Measurements from ENCODE around the gene EEF2KMT. TPM values are rescaled to one million over a fixed set of nuclear protein-coding genes. Genes with fewer than 3 reads are reported as not detected.
"Not testable (repeated sequence)": the region's sequence is repeated elsewhere in the genome, so short reads cannot be mapped to it uniquely, and the experiment has no call there.

The EEF2KMT gene
- total RNA-seq, 1 donor, result 10.0 TPM

GRCh38 chr16:5096437-5097060, 1.0 kb downstream of the EEF2KMT start:
- DNase-seq (ENCODE audit: low read depth in 2 of 3, low spot score in 2 of 3), result not testable (repeated sequence)

DNA sequence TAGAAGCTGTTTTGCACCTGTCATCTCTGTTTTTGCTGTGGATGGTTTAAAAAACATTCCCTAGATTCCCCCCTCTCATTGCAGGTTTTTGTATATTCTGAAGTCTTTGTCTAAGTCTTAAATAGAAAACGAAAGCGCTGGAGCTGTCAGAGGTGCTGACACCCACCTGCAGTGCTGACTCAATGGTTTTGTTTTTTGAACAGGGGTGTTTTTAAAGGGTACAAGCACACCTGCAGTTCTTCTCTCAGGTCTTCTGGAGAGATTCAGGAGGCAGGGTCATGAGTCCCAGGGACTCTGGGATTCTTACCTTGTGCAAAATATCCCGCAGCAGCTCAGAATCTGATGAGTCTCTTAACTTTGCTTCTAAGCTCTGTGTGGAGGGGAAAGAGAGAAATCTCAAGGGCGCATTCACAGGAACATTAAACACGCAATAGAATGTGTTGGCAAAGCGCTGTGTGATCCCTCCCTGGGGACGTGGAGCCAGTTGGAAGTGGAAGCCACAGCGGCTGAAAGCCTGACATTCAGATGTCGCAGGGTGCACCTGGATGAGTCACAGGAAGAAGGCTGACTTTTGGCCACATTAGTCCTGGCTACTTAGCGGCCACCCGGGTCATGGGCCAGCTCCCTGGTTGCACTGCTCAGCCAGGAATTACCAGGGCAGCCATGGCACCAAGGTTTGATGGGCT, 2.3 kb downstream of the EEF2KMT start:
- not testable (repeated sequence) for DNase-seq (ENCODE audit: low read depth in 2 of 3, low spot score in 2 of 3)

DNA sequence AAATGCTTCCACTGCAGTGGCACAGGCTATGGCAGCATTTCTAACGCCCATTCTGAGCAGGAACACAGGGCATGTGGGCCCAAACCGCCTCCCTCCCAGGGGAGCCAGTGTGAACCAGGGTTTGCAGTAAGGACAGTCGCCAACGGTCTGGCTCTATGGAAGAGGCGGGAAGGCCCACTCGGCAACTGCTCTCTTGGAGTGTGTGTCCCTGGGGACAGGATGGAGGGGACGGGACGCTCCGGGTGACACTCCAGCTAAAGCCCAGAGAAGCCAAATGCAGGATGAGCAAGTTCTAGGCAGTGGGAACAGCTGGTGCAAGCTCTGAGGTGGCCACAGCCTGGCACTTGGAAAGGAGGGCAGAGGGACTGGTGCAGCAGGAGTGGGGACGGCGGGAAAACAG, 3.8 kb downstream of the EEF2KMT start:
- not testable (repeated sequence) for DNase-seq (ENCODE audit: low read depth in 2 of 3, low spot score in 2 of 3)

DNA sequence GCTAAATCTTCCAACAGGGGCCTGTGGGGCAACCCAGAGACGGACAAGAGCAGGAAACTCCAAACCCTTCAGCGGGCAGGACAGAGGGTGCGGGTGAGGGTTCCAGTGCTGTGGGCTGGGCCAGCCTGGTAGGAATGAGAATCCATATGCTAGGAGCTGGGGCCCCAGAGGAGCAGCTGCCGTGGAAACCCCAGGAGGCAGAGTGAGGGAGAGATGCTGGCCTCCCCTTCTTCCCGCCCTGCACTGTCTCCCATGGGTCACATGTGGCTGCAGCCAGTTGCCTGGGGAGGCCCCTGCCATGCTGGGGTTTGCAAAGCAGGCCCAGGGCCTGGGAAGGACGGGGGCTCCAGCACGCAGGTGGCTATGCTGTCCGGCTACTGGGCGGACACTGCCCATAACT, 4.5 kb downstream of the EEF2KMT start:
- not testable (repeated sequence) for DNase-seq (ENCODE audit: low read depth in 2 of 3, low spot score in 2 of 3)

DNA sequence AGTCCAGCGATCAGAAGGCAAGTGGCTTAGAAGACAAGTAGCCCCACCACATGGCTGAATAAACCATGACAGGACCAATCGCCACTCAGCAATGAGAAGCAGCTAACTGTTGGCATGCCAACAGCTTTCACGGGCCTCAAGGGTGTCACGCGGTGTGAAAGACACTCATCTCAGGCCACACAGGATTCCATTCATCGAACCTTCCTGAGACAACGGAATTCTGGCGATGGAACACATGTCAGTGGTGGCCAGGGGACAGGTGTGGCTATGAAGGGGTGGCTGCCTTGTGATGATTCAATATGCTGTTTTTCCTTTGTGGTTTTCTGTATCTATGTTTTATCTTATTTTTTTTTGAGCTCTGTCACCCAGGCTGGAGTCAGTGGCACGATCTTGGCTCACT, 7.0 kb downstream of the EEF2KMT start:
- not testable (repeated sequence) for DNase-seq (ENCODE audit: low read depth in 2 of 3, low spot score in 2 of 3)

- not testable (repeated sequence) for DNase-seq (ENCODE audit: low read depth in 2 of 3, low spot score in 2 of 3)
These were observed 7.6 kb downstream of the EEF2KMT start for GRCh38 chr16:5089911-5090555.

GRCh38 chr16:5088936-5089335, 8.7 kb downstream of the EEF2KMT start:
- not testable (repeated sequence) for DNase-seq (ENCODE audit: low read depth in 2 of 3, low spot score in 2 of 3)

DNA sequence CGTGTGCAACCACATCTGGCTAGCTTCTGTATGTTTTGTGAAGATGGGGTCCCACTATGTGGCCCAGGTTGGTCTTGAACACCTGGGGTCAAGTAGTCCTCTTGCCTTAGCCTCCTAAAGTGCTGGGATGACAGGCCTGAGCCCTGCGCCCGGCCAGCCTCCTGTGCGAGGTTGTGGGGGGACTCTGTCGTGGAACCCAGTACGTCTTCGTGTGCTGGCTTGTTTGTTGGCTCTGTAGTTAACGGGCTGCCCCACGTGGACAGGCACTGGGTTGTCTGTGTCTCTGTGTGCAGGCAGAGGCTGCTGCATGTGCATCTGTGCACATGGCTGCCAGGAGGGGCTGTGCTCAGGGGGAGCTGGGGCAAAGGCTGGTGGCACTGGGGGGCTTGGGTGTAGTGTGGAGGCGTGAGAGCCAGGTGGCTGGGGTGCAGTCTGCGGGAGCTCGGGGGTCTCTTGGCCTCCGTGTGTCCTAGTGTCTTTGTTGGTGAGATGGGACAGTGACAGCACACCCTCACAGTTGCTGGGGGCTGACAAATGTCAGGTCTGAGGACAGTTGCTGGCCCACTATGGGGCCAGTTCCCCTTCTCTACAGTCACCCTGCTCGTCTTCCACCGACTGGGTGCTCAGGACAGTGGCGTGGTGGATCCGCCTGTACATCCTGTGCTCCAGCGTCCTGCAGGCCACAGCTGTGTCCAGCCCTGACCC, 9.4 kb downstream of the EEF2KMT start:
- not testable (repeated sequence) for DNase-seq (ENCODE audit: low read depth in 2 of 3, low spot score in 2 of 3)

DNA sequence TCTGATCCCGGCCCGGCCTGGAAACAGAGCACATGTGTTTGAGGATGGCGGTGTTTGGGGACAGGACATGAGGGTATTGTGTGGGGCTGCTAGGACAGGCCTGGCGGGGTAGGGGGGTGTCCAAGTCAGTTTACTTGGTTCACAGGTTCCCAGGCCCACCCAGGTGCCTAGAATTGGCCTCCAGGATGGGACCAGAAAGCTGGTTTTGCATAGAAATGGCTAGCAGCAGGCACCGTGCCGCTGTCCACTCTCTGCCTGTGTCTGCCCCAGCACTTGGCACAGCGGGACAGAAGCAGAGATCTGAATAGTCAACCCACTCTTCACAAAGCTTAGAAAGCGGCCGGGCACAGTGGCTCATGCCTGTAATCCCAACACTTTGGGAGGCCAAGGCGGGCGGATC, 11.9 kb downstream of the EEF2KMT start:
- DNase-seq (ENCODE audit: low read depth in 2 of 3, low spot score in 2 of 3), result not testable (repeated sequence)

- peak in 1 of 3 donors; percentile 50 for DNase-seq (ENCODE audit: low read depth in 2 of 3, low spot score in 2 of 3)
These were observed 12.8 kb downstream of the EEF2KMT start for GRCh38 chr16:5084802-5085201.

DNA sequence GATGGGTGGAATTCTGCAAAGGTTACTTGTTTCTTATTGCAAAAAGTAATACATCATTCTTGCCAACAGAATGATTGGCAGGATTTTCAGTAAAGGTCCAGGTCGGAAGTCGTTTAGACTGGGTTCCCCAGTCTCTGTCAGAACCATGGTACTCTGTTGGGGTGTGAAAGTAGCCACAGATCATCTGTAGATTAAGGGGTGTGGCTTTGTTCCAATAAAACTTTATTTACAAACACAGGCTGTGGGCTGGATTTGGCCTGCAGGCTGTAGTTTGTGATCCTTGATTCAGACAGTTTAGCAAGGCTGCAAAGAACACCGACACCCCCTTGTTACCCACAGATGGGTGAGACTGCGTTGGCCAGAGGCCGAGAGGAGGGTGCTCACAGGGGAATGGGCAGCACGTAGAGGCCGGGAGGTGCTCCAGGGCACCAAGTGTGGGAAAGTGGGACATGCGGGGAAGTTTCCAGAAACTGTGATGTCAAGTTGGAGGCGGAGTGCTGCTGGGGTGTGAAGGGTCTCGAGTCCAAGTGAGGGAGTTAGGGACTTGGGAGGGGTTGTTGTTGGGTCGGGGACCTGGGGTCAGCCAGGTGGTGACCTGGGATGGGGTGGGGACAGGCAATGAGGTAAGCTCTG, 13.4 kb downstream of the EEF2KMT start:
- DNase-seq (ENCODE audit: low read depth in 2 of 3, low spot score in 2 of 3), result not testable (repeated sequence)

DNA sequence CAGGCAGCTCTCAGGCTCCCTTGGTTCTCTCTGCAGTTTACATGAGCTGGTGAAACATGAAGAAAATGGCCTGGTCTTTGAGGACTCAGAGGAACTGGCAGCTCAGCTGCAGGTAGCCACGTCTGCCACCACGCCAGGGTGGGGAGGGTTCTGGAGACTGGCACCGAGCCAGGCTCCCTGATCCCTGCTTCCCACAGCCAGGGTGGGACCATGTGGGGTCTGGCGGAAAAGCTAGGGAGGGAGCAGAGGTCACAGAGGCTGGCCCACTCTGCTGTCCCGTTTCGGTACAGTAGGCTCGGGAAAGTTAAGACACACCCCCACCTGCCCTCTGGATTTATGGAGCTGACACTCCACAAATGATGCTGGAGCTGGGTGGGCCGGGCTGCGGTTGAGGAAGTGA, 13.9 kb downstream of the EEF2KMT start:
- not testable (repeated sequence) for DNase-seq (ENCODE audit: low read depth in 2 of 3, low spot score in 2 of 3)

GRCh38 chr16:5080996-5081395, 16.6 kb downstream of the EEF2KMT start:
- DNase-seq (ENCODE audit: low read depth in 2 of 3, low spot score in 2 of 3), result not testable (repeated sequence)

DNA sequence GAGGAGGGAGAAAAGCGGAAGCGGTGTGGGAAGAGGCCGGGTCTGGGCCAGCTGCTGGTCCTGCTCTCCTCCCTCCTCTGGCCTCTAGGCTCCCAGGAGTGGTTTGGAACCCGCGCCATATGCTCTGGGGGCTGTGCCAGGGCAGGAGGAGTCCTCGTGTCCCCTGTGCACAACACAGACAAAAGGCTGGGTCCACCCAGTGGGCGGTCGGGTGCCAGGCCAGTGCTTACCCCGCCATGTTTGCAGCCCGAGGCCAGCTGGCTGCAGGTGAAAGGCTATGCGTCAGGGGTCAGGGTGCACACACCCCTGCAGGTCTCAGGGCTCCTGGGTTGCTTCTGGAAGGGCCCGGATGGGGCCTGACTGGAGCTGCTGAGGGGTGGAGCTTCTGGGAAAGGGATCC, 17.1 kb downstream of the EEF2KMT start:
- not testable (repeated sequence) for DNase-seq (ENCODE audit: low read depth in 2 of 3, low spot score in 2 of 3)

GRCh38 chr16:5078626-5079025, 19.0 kb downstream of the EEF2KMT start:
- no peak for DNase-seq (ENCODE audit: low read depth in 2 of 3, low spot score in 2 of 3)

- DNase-seq (ENCODE audit: low read depth in 2 of 3, low spot score in 2 of 3), result no peak
These were observed 20.3 kb downstream of the EEF2KMT start for GRCh38 chr16:5077304-5077703.

GRCh38 chr16:5075637-5076036, 22.0 kb downstream of the EEF2KMT start:
- no peak for DNase-seq (ENCODE audit: low read depth in 2 of 3, low spot score in 2 of 3)

DNA sequence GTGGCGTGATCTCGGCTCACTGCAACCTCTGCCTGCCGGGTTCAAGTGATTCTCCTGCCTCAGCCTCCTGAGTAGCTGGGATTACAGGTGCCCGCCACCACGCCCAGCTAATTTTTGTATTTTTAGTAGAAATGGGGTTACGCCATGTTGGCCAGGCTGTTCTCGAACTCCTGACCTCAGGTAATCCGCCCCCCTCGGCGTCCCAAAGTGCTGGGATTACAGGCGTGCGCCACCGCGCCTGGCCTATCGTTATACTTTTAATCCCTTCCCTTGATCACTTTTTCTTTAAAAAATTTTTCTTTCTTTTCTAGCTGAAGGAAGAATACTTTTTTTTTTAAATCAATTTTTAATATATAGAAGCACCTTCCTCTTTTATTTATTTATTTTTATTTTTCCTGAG, 23.8 kb downstream of the EEF2KMT start:
- DNase-seq (ENCODE audit: low read depth in 2 of 3, low spot score in 2 of 3), result not testable (repeated sequence)

DNA sequence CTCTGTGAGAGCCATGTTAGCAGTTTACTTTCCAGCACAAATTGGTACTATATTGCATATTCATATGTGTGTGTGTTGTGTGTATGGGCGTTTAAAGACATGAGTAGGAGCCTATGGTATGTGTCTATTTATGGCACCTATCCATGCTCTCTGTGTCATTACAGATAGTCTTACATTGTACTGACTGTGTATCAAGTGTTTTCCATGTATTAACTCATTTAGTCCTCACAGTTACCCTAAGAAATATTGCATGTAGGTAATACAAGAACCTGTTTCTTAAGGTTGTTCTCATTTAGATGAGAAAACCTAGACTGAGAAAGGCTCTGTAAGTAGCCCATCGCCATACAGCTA, 24.3 kb downstream of the EEF2KMT start:
- no peak for DNase-seq (ENCODE audit: low read depth in 2 of 3, low spot score in 2 of 3)

DNA sequence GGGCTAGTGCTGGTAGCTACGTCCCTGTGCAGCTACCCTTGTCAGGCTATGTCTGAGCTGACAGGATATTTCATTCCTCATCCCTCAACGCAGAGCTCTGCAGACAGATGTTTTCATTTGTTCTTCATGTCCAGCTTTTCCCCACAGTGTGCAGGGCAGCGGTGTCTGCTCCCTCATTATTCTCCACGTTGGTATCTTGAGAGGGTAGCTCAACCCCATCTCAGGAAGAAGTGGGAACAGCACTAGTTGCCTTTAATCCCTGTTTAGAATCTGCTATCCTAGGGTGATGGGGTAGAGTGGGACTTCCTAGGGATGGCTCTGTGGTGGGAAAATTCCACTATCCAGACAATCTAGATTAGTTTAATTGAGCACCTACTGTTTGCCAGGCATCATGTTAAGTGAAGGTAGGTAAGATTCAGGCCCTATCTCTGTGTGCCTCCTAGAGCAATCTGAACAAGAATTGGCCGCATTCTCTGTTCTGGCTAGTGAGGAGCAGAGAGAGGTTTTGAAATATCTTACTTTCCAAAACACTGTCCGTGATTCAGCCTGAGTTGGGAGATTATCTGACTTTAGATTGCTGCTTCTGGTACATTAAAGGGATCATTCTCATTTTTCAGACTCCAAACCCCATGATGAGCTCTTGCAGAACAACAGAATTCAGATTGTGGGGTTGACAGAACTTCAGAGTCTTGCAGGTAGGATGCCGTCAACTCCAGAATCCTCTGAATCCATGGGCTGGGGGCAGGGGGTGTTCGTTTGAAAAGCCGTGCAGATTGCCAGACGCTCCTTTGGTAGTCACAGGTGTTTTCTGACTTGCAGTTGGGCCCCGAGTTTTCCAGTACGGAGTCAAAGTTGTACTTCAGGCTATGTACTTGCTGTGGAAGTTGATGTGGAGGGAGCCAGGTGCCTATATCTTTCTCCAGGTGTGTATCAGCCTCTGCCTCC, 25.0 kb downstream of the EEF2KMT start:
- DNase-seq (ENCODE audit: low read depth in 2 of 3, low spot score in 2 of 3), result no peak

All from hematopoietic multipotent progenitor cell (in vitro differentiated cells).